MM.1S (cell line): Measurements from ENCODE around the gene ZNF469.

ENCODE experiments used
- DNase-seq: peaks from one replicate; pipeline ENCODE4 v3.0.0-alpha.2; 2015
- H2AFZ ChIP-seq: fragments of 300-600 bp; sonication (generic); 2 replicates; pipeline ENCODE4 v1.6.0; 2016; ENCODE audit warnings: antibody characterized with exemption, low read length
- H3F3A ChIP-seq: fragments of 300-600 bp; sonication (generic); 2 replicates; pipeline ENCODE4 v1.6.1; 2016; ENCODE audit warnings: mild to moderate bottlenecking, antibody characterized with exemption, low read length, moderate library complexity, mixed read lengths; ENCODE audit not compliant: insufficient read depth
- H3K27ac ChIP-seq: fragments of 300-600 bp; sonication (generic); 2 replicates; pipeline ENCODE4 v1.5.1; 2016; ENCODE audit warnings: mild to moderate bottlenecking, low read length
- H3K27me3 ChIP-seq: fragments of 300-600 bp; sonication (generic); replicated peaks from 2 replicates; pipeline ENCODE4 v1.6.0; 2016; ENCODE audit warnings: low read length; ENCODE audit not compliant: insufficient read depth
- H3K36me3 ChIP-seq: fragments of 300-600 bp; sonication (generic); replicated peaks from 2 replicates; pipeline ENCODE4 v1.6.1; 2016; ENCODE audit warnings: mild to moderate bottlenecking, low read length, mixed read lengths; ENCODE audit not compliant: insufficient read depth
- H3K4me1 ChIP-seq: fragments of 300-600 bp; sonication (generic); 2 replicates; pipeline ENCODE4 v1.6.1; 2016; ENCODE audit warnings: low read length, mixed read lengths
- H3K4me2 ChIP-seq: fragments of 300-600 bp; sonication (generic); 2 replicates; pipeline ENCODE4 v1.6.0; 2016; ENCODE audit warnings: low read depth, low read length
- H3K4me3 ChIP-seq: fragments of 300-600 bp; sonication (generic); 2 replicates; pipeline ENCODE4 v1.5.1; 2016; ENCODE audit warnings: low read length, mixed read lengths
- H3K79me2 ChIP-seq: fragments of 300-600 bp; sonication (generic); 2 replicates; pipeline ENCODE4 v1.6.1; 2016; ENCODE audit warnings: mixed run types, low read length, mixed read lengths
- H3K9ac ChIP-seq: fragments of 300-600 bp; sonication (generic); 2 replicates; pipeline ENCODE4 v1.6.1; 2016; ENCODE audit warnings: low read length, mixed read lengths
- H3K9me2 ChIP-seq: fragments of 300-600 bp; sonication (generic); replicated peaks from 2 replicates; pipeline ENCODE4 v1.6.1; 2016; ENCODE audit warnings: mild to moderate bottlenecking, low read length, mixed read lengths; ENCODE audit not compliant: insufficient read depth
- H3K9me3 ChIP-seq: fragments of 300-600 bp; sonication (generic); replicated peaks from 2 replicates; pipeline ENCODE4 v1.6.1; 2016; ENCODE audit warnings: mild to moderate bottlenecking, low read length, mixed read lengths; ENCODE audit not compliant: insufficient read depth
- H4K20me1 ChIP-seq: fragments of 300-600 bp; sonication (generic); 2 replicates; pipeline ENCODE4 v1.6.1; 2016; ENCODE audit warnings: mild to moderate bottlenecking, low read length, moderate library complexity, mixed read lengths; ENCODE audit not compliant: insufficient read depth
- EZH2 ChIP-seq: fragments of 300-600 bp; sonication (generic); optimal IDR thresholded peaks from 2 replicates; pipeline ENCODE3; 2017; ENCODE audit warnings: low read depth, mild to moderate bottlenecking, antibody characterized with exemption, low read length, mixed read lengths
- EZH2phosphoT487 ChIP-seq: fragments of 300-600 bp; sonication (generic); IDR thresholded peaks from 2 replicates; pipeline ENCODE4 v1.6.1; 2018; ENCODE audit warnings: antibody characterized with exemption, low read length
- TF ChIP-seq, protein P1 (sequence below): fragments of 300-600 bp; sonication (generic); IDR thresholded peaks from 2 replicates; pipeline ENCODE4 v1.5.1; 2016; ENCODE audit warnings: antibody characterized with exemption, low read length, mixed read lengths

The ZNF469 gene

DNA sequence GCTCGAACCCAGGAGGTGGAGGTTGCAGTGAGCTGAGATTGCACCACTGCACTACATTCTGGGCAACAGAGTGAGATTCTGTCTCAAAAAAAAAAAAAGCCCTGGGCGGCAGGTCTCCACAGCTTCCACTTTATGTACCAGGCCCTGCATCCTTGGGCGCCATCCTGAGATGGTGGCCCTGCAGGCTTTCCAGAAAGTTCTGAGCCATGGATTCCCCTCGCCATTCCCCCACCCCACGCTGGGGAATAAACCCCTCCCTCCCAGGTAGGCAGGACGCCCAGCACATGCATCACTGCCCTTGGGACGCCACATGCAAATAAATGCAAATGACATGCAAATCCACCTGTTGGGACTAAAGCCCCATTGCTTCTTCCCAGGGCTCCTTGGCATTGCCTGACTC, 13.8 kb upstream of the ZNF469 start:
- H4K20me1 ChIP-seq = no peaks in the 10 kb centered on the region
- H3K9me2 ChIP-seq = no peaks in the 10 kb centered on the region
- TF ChIP-seq, protein P1, sequence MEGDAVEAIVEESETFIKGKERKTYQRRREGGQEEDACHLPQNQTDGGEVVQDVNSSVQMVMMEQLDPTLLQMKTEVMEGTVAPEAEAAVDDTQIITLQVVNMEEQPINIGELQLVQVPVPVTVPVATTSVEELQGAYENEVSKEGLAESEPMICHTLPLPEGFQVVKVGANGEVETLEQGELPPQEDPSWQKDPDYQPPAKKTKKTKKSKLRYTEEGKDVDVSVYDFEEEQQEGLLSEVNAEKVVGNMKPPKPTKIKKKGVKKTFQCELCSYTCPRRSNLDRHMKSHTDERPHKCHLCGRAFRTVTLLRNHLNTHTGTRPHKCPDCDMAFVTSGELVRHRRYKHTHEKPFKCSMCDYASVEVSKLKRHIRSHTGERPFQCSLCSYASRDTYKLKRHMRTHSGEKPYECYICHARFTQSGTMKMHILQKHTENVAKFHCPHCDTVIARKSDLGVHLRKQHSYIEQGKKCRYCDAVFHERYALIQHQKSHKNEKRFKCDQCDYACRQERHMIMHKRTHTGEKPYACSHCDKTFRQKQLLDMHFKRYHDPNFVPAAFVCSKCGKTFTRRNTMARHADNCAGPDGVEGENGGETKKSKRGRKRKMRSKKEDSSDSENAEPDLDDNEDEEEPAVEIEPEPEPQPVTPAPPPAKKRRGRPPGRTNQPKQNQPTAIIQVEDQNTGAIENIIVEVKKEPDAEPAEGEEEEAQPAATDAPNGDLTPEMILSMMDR = no peak
- TF ChIP-seq EZH2phosphoT487 = no peak
- no peak for TF ChIP-seq EZH2
- H3K36me3 ChIP-seq = no peaks in the 10 kb centered on the region
- H3K27ac ChIP-seq = no peak overlapping the region
- no peaks in the 10 kb centered on the region for H3K9me3 ChIP-seq
- no peak overlapping the region for H3K4me2 ChIP-seq
- no peaks in the 10 kb centered on the region for H3K79me2 ChIP-seq
- H3K4me1 ChIP-seq = no peaks in the 10 kb centered on the region
- peaks cover 6% of the 10 kb centered on the region for H3K27me3 ChIP-seq
- no peak for DNase-seq
- H3K4me3 ChIP-seq = no peak overlapping the region
- no peak overlapping the region for H3K9ac ChIP-seq
- H3F3A ChIP-seq = no peaks in the 10 kb centered on the region
- no peak overlapping the region for H2AFZ ChIP-seq

DNA sequence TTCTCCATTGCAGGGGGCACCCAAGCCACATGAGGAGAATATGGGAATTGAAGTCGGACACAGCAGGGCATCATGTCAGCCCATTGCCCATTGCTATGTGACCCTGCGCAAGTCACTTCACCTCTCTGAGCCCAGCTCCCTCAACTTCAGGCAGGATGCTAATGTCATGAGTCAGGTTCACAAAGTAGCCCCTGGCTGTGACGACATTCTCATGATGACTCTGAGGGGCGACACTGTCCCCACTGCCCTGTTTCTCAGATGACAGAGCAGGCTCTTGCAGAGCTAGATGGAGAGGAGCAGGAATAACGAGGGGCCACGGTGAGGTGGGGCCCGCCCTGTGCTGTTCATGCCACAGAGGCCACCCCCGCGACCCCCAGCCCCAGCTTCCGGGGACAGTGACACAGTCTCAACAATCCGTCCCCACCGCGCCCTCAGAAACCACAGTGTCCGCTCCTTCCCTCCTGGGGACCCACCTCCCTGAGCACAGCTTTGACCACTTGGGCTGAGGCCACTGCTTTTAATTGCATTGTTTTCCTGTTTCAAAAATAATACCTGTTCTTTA, 13.2 kb upstream of the ZNF469 start:
- TF ChIP-seq EZH2phosphoT487 (no peak), EZH2 (no peak)
- TF ChIP-seq, protein P1 = no peak
- no peak overlapping the region for H3K4me3 ChIP-seq
- no peaks in the 10 kb centered on the region for H4K20me1 ChIP-seq
- H3K79me2 ChIP-seq = no peaks in the 10 kb centered on the region
- H3K4me2 ChIP-seq = no peak overlapping the region
- H3K9me2 ChIP-seq = no peaks in the 10 kb centered on the region
- H3K9me3 ChIP-seq = no peaks in the 10 kb centered on the region
- no peak for DNase-seq
- H3K4me1 ChIP-seq = no peaks in the 10 kb centered on the region
- H3F3A ChIP-seq = no peaks in the 10 kb centered on the region
- H3K9ac ChIP-seq = no peak overlapping the region
- no peaks in the 10 kb centered on the region for H3K36me3 ChIP-seq
- no peak overlapping the region for H3K27ac ChIP-seq
- no peak overlapping the region for H2AFZ ChIP-seq
- peaks cover 10% of the 10 kb centered on the region for H3K27me3 ChIP-seq

DNA sequence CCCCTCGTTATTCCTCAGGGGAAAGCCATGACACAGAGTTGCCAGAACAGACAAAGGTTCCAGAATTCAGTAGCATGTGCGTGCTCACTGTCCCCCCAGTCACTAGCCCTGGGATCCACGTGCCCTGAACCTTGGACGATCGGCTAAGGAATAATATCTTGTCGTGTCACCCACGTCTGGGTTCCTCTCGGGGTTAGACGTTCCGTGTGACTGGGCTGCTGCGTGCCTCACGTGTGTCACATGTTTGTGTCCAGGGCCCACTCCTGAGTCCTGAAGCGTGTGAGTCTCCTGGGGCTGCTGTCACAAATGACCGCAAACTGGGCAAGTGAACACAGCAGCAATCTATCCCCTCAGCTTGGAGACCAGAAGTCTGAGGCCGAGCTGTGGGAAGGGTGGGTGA, 12.4 kb upstream of the ZNF469 start:
- Histone ChIP-seq H2AFZ (no peak overlapping the region), H4K20me1 (no peaks in the 10 kb centered on the region), H3K9ac (no peak overlapping the region), H3K27ac (no peak overlapping the region), H3K36me3 (no peaks in the 10 kb centered on the region), H3K4me3 (no peak overlapping the region), H3K9me2 (no peaks in the 10 kb centered on the region), H3K9me3 (no peaks in the 10 kb centered on the region), H3K4me1 (no peaks in the 10 kb centered on the region), H3K27me3 (peaks cover 18% of the 10 kb centered on the region), H3K4me2 (no peak overlapping the region), H3F3A (no peaks in the 10 kb centered on the region), H3K79me2 (no peaks in the 10 kb centered on the region)
- TF ChIP-seq EZH2phosphoT487 = no peak
- TF ChIP-seq, protein P1 = no peak
- no peak for TF ChIP-seq EZH2
- DNase-seq = no peak
